Epithelial cell of proximal tubule (primary cell): Measurements from ENCODE around the gene INS. TPM values are rescaled to one million over a fixed set of nuclear protein-coding genes. Genes with fewer than 3 reads are reported as not detected.
"Not testable (repeated sequence)": the region's sequence is repeated elsewhere in the genome, so short reads cannot be mapped to it uniquely, and the experiment has no call there.

Experiments
- DNase-seq: peaks from one replicate; pipeline ENCODE4 v3.0.0-alpha.2; 2011; ENCODE audit warnings: low read depth
- H3K4me3 ChIP-seq: 2 replicates; pipeline ENCODE4 v1.5.1; 2011; ENCODE audit warnings: low read depth, mild to moderate bottlenecking, low read length
- total RNA-seq: library from RNA; depleted of rRNA; stranded (reverse); fragments of >200 nt; gene quantifications from 2 replicates; pipeline ENCODE4 v1.2.3, GENCODE V29; 2015
- TF ChIP-seq, protein P1 (sequence below): conservative IDR thresholded peaks from 2 replicates; pipeline ENCODE4 v1.5.1; 2012; ENCODE audit warnings: low read depth, mild to moderate bottlenecking, low read length

INS gene
- total RNA-seq, 1 donor from 2014 or later, result not detected

DNA sequence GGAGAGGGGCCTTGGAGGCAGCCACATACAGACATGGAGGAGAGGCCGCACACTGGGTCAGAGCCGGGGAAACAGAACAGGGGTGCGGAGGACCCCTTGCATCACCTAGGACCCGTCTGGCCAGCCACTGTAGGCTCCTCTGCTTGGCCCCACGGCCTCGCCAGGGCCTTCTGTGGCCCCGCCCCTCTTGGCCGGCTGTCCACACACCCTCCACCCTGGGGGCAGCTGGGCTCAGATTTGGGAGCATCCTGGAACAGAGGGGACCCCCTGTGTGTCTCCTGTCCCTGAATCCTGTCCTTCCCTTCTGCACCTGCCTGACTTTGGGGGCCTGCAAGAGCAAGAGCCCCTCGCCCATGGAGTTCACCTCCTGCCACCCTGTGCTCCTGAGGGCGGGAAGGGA is 18.5 kb upstream of the INS start:
- no peak overlapping the region for H3K4me3 ChIP-seq
- TF ChIP-seq, protein P1, sequence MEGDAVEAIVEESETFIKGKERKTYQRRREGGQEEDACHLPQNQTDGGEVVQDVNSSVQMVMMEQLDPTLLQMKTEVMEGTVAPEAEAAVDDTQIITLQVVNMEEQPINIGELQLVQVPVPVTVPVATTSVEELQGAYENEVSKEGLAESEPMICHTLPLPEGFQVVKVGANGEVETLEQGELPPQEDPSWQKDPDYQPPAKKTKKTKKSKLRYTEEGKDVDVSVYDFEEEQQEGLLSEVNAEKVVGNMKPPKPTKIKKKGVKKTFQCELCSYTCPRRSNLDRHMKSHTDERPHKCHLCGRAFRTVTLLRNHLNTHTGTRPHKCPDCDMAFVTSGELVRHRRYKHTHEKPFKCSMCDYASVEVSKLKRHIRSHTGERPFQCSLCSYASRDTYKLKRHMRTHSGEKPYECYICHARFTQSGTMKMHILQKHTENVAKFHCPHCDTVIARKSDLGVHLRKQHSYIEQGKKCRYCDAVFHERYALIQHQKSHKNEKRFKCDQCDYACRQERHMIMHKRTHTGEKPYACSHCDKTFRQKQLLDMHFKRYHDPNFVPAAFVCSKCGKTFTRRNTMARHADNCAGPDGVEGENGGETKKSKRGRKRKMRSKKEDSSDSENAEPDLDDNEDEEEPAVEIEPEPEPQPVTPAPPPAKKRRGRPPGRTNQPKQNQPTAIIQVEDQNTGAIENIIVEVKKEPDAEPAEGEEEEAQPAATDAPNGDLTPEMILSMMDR, result no peak
- DNase-seq, result no peak

DNA sequence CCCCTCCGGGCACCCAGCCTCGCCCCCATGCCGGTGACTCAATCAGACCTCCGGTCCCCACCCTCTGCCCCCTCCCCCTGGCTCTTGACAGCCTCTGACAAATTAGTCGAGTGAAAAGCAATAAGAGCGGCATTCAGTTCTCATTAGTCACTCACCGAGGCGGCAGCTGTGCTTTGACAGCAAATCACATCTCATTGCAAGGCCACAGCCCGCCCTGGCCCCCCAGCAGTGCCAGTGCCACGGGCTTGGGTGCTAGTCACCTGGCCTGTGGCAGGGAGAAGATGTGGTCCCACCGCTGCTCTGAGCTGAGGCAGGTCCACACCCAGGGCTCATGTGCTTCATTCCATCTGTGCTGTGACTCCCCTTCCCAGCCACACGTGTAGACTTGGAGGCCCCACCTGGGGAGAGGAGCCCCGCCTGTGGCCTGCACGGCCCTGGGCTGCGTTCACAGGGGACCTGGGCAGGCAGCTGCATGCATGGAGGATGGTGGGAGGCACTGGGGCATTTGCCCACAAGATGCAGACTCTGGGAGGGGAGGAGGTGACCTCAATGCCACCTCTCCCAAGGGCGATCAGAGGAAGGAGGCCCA is 18.0 kb upstream of the INS start:
- TF ChIP-seq, protein P1, result no peak
- no peak overlapping the region for H3K4me3 ChIP-seq

GRCh38 chr11:2178055-2178773 is 17.2 kb upstream of the INS start:
- DNase-seq, H3K4me3 ChIP-seq: not testable (repeated sequence)

More for the DNA sequence above, 18.0 kb upstream of the INS start:
- DNase-seq, result peak; percentile 22

DNA sequence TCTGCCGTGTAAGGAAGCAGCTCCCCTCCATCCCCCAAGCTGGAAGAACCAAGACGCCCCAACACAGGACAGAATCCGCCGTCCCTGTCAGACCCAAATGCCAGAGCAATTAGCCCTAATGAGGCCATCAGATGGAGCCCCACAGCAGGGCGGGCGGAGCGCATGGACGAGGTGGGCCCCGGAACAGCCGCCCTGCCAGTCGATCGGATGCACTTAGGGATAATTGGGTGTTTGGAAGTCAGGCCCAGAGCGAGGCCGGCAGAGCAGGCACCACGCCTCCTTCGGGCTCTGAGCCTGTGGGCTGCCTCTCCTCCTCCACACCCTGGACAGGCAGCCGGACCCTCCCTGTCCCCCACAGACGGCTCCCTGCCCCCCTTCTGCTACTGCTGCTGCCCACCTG is 16.1 kb upstream of the INS start:
- H3K4me3 ChIP-seq, result no peak overlapping the region
- TF ChIP-seq, protein P1, result no peak
- no peak for DNase-seq

- TF ChIP-seq, protein P1, result no peak
- DNase-seq, result no peak
- no peak overlapping the region for H3K4me3 ChIP-seq
Observed at GRCh38 chr11:2176389-2176900, 15.4 kb upstream of the INS start.

- no peak for DNase-seq
- TF ChIP-seq, protein P1, result no peak
- H3K4me3 ChIP-seq, result no peak overlapping the region
Observed at GRCh38 chr11:2175659-2176058, 14.7 kb upstream of the INS start.

- DNase-seq, result no peak
- no peak overlapping the region for H3K4me3 ChIP-seq
- TF ChIP-seq, protein P1, result no peak
Observed at GRCh38 chr11:2174361-2174760, 13.4 kb upstream of the INS start.
